ENCODE results near the gene FARSB.
"Not testable (repeated sequence)": the region's sequence is repeated elsewhere in the genome, so short reads cannot be mapped to it uniquely, and the experiment has no call there.

Gene FARSB

GRCh38 chr2:222594679-222595078 is 61.2 kb downstream of the FARSB start:
- no peak overlapping the region for H3K4me3 ChIP-seq (replicated peaks; ENCODE audit: low read depth, low read length)
- no peak for TF ChIP-seq CTCF (IDR thresholded peaks at IDR 0.05; ENCODE audit: low read depth, low read length, missing control alignments)
- DNase-seq (ENCODE audit: extremely low read depth, low read depth): no peak

- DNase-seq (ENCODE audit: extremely low read depth, low read depth): no peak
- TF ChIP-seq CTCF (IDR thresholded peaks at IDR 0.05; ENCODE audit: low read depth, low read length, missing control alignments): no peak
- H3K4me3 ChIP-seq (replicated peaks; ENCODE audit: low read depth, low read length): no peak overlapping the region
Observed at GRCh38 chr2:222592176-222592575, 63.7 kb downstream of the FARSB start.

- no peak for DNase-seq (ENCODE audit: extremely low read depth, low read depth)
- no peak for TF ChIP-seq CTCF (IDR thresholded peaks at IDR 0.05; ENCODE audit: low read depth, low read length, missing control alignments)
- no peak overlapping the region for H3K4me3 ChIP-seq (replicated peaks; ENCODE audit: low read depth, low read length)
Observed at GRCh38 chr2:222591661-222592060, 64.2 kb downstream of the FARSB start.

- DNase-seq (ENCODE audit: extremely low read depth, low read depth); H3K4me3 ChIP-seq (replicated peaks; ENCODE audit: low read depth, low read length): not testable (repeated sequence)
Observed at GRCh38 chr2:222584589-222584988, 71.3 kb downstream of the FARSB start.

GRCh38 chr2:222582928-222583327 is 73.0 kb downstream of the FARSB start:
- TF ChIP-seq CTCF (IDR thresholded peaks at IDR 0.05; ENCODE audit: low read depth, low read length, missing control alignments): peak; percentile 21
- no peak overlapping the region for H3K4me3 ChIP-seq (replicated peaks; ENCODE audit: low read depth, low read length)
- no peak for DNase-seq (ENCODE audit: extremely low read depth, low read depth)

GRCh38 chr2:222577341-222577740 is 78.6 kb downstream of the FARSB start:
- no peak for TF ChIP-seq CTCF (IDR thresholded peaks at IDR 0.05; ENCODE audit: low read depth, low read length, missing control alignments)

GRCh38 chr2:222576171-222577081 is 79.5 kb downstream of the FARSB start:
- no peak for TF ChIP-seq CTCF (IDR thresholded peaks at IDR 0.05; ENCODE audit: low read depth, low read length, missing control alignments)
- DNase-seq (ENCODE audit: extremely low read depth, low read depth): no peak

More at GRCh38 chr2:222577341-222577740, 78.6 kb downstream of the FARSB start:
- no peak overlapping the region for H3K4me3 ChIP-seq (replicated peaks; ENCODE audit: low read depth, low read length)
- DNase-seq (ENCODE audit: extremely low read depth, low read depth): no peak

More at GRCh38 chr2:222576171-222577081, 79.5 kb downstream of the FARSB start:
- no peak overlapping the region for H3K4me3 ChIP-seq (replicated peaks; ENCODE audit: low read depth, low read length)

All from HFF-Myc (cell line).